Nephron (organoid): ENCODE results near the gene FBN1.

ENCODE experiments used
- H3K27ac Mint-ChIP-seq, 3 experiments: 2 replicates each; pipeline ENCODE4 v1.8.0; 2020; ENCODE audit warnings: mixed read lengths in 3 of 3, mild to moderate bottlenecking in 2 of 3, moderate library complexity in 1 of 3
- H3K27me3 Mint-ChIP-seq: 2 replicates; pipeline ENCODE4 v1.8.0; 2021; ENCODE audit warnings: low read depth, mild to moderate bottlenecking, moderate library complexity, mixed read lengths
- H3K36me3 Mint-ChIP-seq: 2 replicates; pipeline ENCODE4 v1.8.0; 2020; ENCODE audit warnings: low read depth, mixed read lengths
- H3K4me1 Mint-ChIP-seq: 2 replicates; pipeline ENCODE4 v1.8.0; 2020; ENCODE audit warnings: mixed read lengths
- H3K4me3 Mint-ChIP-seq, 3 experiments: 2 replicates each; pipeline ENCODE4 v1.8.0; 2020; ENCODE audit warnings: mild to moderate bottlenecking in 3 of 3, mixed read lengths in 3 of 3, moderate library complexity in 2 of 3
- H3K9me3 Mint-ChIP-seq: 2 replicates; pipeline ENCODE4 v1.8.0; 2020; ENCODE audit warnings: mixed read lengths
- TF ChIP-seq, protein P1 (sequence below), 3 experiments: fragments of 200-600 bp; sonication (generic); IDR thresholded peaks; one replicate each; pipeline ENCODE4 v1.5.0; 2021; ENCODE audit warnings: antibody characterized with exemption in 3 of 3; ENCODE audit not compliant: unreplicated experiment in 3 of 3

Gene FBN1

GRCh38 chr15:48604567-48604966 is 40.9 kb downstream of the FBN1 start:
- Mint-ChIP-seq H3K36me3 (peaks cover 37% of the 10 kb centered on the region), H3K4me3 (no peak overlapping the region), H3K27ac (peak overlapping the region in 1 of 3 experiments; percentile 79), H3K27me3 (no peaks in the 10 kb centered on the region), H3K9me3 (no peaks in the 10 kb centered on the region), H3K4me1 (peaks cover 26% of the 10 kb centered on the region)
- TF ChIP-seq, protein P1, sequence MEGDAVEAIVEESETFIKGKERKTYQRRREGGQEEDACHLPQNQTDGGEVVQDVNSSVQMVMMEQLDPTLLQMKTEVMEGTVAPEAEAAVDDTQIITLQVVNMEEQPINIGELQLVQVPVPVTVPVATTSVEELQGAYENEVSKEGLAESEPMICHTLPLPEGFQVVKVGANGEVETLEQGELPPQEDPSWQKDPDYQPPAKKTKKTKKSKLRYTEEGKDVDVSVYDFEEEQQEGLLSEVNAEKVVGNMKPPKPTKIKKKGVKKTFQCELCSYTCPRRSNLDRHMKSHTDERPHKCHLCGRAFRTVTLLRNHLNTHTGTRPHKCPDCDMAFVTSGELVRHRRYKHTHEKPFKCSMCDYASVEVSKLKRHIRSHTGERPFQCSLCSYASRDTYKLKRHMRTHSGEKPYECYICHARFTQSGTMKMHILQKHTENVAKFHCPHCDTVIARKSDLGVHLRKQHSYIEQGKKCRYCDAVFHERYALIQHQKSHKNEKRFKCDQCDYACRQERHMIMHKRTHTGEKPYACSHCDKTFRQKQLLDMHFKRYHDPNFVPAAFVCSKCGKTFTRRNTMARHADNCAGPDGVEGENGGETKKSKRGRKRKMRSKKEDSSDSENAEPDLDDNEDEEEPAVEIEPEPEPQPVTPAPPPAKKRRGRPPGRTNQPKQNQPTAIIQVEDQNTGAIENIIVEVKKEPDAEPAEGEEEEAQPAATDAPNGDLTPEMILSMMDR (IDR thresholded peaks at IDR 0.05; ENCODE audit: unreplicated experiment in 3 of 3), result no peak

DNA sequence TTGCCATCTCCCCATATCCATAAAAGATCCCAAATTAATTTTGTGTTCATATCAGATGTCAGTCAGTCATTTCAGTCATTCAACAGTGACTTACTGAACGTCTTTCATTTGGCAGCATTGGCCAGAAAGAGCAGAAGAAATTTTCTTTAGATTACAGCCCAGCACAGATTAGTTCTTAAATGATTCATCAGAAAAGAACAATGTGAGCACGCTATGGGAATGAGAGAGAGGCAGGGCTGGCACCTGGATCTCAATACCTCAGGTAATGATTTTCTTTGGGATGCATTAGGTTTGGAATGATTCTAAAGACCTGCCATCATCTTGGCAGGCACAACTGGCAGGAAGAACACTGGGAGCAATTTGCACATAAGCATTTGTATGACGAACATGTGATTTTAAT is 41.6 kb downstream of the FBN1 start:
- Mint-ChIP-seq H3K4me3 (no peak overlapping the region), H3K4me1 (peaks cover 26% of the 10 kb centered on the region), H3K27me3 (no peaks in the 10 kb centered on the region), H3K9me3 (no peaks in the 10 kb centered on the region), H3K27ac (peak overlapping the region in 1 of 3 experiments; percentile 79), H3K36me3 (peaks cover 34% of the 10 kb centered on the region)
- TF ChIP-seq, protein P1 (IDR thresholded peaks at IDR 0.05; ENCODE audit: unreplicated experiment in 3 of 3), result no peak

DNA sequence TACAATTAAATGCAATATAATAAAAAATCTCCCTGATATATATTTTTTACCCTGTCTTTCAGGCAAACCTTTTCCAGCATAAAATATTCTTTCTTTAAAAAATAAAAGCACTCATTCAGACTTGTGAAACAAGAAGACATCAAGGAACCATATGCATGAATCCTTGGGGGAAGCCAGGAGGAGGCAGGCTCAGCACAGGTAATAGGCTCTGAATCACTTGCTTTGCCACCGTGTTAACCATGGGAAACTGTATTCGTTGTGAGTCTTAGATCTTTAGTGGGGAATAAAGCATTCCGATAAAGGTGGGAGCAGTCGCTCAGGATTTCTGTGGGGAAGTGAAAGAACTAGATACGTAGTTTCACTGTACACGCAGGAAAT is 42.4 kb downstream of the FBN1 start:
- TF ChIP-seq, protein P1 (IDR thresholded peaks at IDR 0.05; ENCODE audit: unreplicated experiment in 3 of 3), result no peak
- Mint-ChIP-seq H3K27me3 (no peaks in the 10 kb centered on the region), H3K4me1 (peaks cover 26% of the 10 kb centered on the region), H3K36me3 (peaks cover 26% of the 10 kb centered on the region), H3K27ac (peak overlapping the region; percentile 62 to 92 (median 79)), H3K4me3 (no peak overlapping the region), H3K9me3 (no peaks in the 10 kb centered on the region)

GRCh38 chr15:48602358-48603122 is 43.0 kb downstream of the FBN1 start:
- Mint-ChIP-seq H3K4me1 (peaks cover 26% of the 10 kb centered on the region), H3K27me3 (no peaks in the 10 kb centered on the region), H3K9me3 (no peaks in the 10 kb centered on the region), H3K4me3 (no peak overlapping the region), H3K36me3 (peaks cover 21% of the 10 kb centered on the region), H3K27ac (peak overlapping the region; percentile 62 to 92 (median 79))
- TF ChIP-seq, protein P1 (IDR thresholded peaks at IDR 0.05; ENCODE audit: unreplicated experiment in 3 of 3), result no peak

DNA sequence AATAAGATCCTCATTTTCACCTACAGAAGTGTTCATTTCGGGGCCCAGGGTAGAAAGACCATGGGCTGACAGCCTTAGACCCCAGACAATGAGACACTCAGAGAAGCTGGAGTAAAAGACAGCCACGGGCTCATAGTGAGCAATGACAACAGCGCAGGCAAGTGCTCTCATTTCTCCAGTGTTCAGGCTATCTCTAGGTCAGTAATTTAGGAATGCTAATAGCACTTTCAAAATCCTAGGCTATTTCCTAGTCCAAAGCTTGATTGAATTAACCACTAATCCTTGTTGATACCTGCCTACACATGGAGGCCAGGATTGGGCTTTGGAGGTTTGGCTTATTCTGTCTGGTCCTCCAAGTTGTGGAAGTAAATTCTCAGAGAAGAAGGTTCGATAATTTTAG is 44.4 kb downstream of the FBN1 start:
- no peak overlapping the region for H3K4me3 Mint-ChIP-seq
- peaks cover 26% of the 10 kb centered on the region for H3K4me1 Mint-ChIP-seq
- no peaks in the 10 kb centered on the region for H3K27me3 Mint-ChIP-seq
- H3K27ac Mint-ChIP-seq, result peak overlapping the region in 1 of 3 experiments; percentile 37
- H3K9me3 Mint-ChIP-seq, result no peaks in the 10 kb centered on the region
- TF ChIP-seq, protein P1 (IDR thresholded peaks at IDR 0.05; ENCODE audit: unreplicated experiment in 3 of 3), result no peak
- H3K36me3 Mint-ChIP-seq, result peaks cover 12% of the 10 kb centered on the region

- Mint-ChIP-seq H3K4me1 (peaks cover 7% of the 10 kb centered on the region), H3K27ac (no peak overlapping the region), H3K27me3 (no peaks in the 10 kb centered on the region), H3K9me3 (no peaks in the 10 kb centered on the region), H3K36me3 (peaks cover 25% of the 10 kb centered on the region), H3K4me3 (no peak overlapping the region)
- TF ChIP-seq, protein P1 (IDR thresholded peaks at IDR 0.05; ENCODE audit: unreplicated experiment in 3 of 3), result no peak
These were observed 48.7 kb downstream of the FBN1 start for GRCh38 chr15:48596841-48597240.
